ENCODE results near the gene CACNA1H.

Gene CACNA1H

GRCh38 chr16:1123525-1124230 is 29.2 kb upstream of the CACNA1H start:
- no peak for DNase-seq (ENCODE audit: low spot score)

- DNase-seq (ENCODE audit: low spot score) = no peak
Measured at GRCh38 chr16:1124291-1124690, 28.6 kb upstream of the CACNA1H start.

GRCh38 chr16:1124795-1125194 is 28.1 kb upstream of the CACNA1H start:
- DNase-seq (ENCODE audit: low spot score) = no peak

GRCh38 chr16:1125471-1125870 is 27.4 kb upstream of the CACNA1H start:
- DNase-seq (ENCODE audit: low spot score) = peak; percentile 30

- no peak for DNase-seq (ENCODE audit: low spot score)
Measured at GRCh38 chr16:1126044-1126443, 26.9 kb upstream of the CACNA1H start.

- no peak for DNase-seq (ENCODE audit: low spot score)
Measured at GRCh38 chr16:1126586-1126985, 26.3 kb upstream of the CACNA1H start.

GRCh38 chr16:1127101-1127500 is 25.8 kb upstream of the CACNA1H start:
- no peak for DNase-seq (ENCODE audit: low spot score)

GRCh38 chr16:1127971-1128715 is 24.8 kb upstream of the CACNA1H start:
- DNase-seq (ENCODE audit: low spot score) = no peak

GRCh38 chr16:1129106-1129960 is 23.6 kb upstream of the CACNA1H start:
- no peak for DNase-seq (ENCODE audit: low spot score)

GRCh38 chr16:1130382-1130781 is 22.5 kb upstream of the CACNA1H start:
- no peak for DNase-seq (ENCODE audit: low spot score)

GRCh38 chr16:1131378-1131994 is 21.4 kb upstream of the CACNA1H start:
- no peak for DNase-seq (ENCODE audit: low spot score)

- DNase-seq (ENCODE audit: low spot score) = no peak
Measured at GRCh38 chr16:1132431-1132830, 20.5 kb upstream of the CACNA1H start.

GRCh38 chr16:1133271-1133670 is 19.6 kb upstream of the CACNA1H start:
- no peak for DNase-seq (ENCODE audit: low spot score)

GRCh38 chr16:1133810-1134520 is 18.9 kb upstream of the CACNA1H start:
- DNase-seq (ENCODE audit: low spot score) = no peak

GRCh38 chr16:1134776-1135458 is 18.0 kb upstream of the CACNA1H start:
- DNase-seq (ENCODE audit: low spot score) = no peak

GRCh38 chr16:1135459-1135825 is 17.5 kb upstream of the CACNA1H start:
- DNase-seq (ENCODE audit: low spot score) = no peak

GRCh38 chr16:1137604-1138003 is 15.3 kb upstream of the CACNA1H start:
- peak; percentile 44 for DNase-seq (ENCODE audit: low spot score)

- no peak for DNase-seq (ENCODE audit: low spot score)
Measured at GRCh38 chr16:1140582-1141162, 12.2 kb upstream of the CACNA1H start.

GRCh38 chr16:1141191-1141590 is 11.7 kb upstream of the CACNA1H start:
- no peak for DNase-seq (ENCODE audit: low spot score)

- DNase-seq (ENCODE audit: low spot score) = no peak
Measured at GRCh38 chr16:1141716-1142115, 11.2 kb upstream of the CACNA1H start.

- DNase-seq (ENCODE audit: low spot score) = no peak
Measured at GRCh38 chr16:1142911-1143310, 10.0 kb upstream of the CACNA1H start.
